ENCODE measurements around the gene ACER3.
"Not testable (repeated sequence)": the region's sequence is repeated elsewhere in the genome, so short reads cannot be mapped to it uniquely, and the experiment has no call there.

ACER3 gene

DNA sequence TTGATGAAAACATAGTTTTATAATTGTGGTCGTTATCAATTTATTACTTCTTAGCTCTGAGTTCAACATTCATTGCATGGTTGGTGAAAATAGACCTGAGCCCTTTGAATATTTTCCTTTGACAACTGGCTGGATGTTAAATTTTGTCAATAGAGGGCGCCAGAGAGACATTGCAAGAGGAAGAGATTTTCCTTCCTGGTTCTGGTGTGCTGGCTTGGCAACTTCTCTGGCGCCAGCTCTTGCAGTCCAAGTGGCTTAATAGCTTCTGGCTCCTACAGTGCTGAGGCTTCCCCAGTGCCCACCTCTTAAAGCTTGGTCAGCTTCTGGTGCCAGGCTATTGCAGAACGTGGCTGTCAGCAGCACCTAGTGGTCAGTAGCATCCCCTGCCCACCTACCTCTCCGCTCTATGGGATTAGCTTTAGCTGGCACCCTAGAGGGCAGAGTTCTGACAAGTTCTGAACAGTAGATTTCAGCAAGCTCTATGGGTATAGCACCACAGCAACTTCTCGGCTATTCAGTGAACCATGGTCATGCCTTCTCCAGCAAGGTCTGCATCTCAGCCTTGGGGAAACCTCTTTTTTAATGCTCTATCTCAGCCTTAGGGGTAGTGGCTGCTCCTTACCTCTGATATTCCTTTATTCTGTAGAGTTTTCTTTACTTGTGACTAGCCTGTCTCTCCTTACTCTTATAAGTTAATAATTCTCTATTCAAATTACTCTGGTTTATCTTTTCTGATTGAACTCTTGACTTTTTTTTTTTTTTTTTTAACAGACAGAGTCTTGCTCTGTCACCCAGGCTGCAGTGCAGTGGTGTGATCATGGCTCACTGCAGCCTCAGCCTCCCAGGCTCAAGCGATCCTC is 59.4 kb downstream of the ACER3 start:
- peak; percentile 1 for DNase-seq (ENCODE audit: low read depth)

DNA sequence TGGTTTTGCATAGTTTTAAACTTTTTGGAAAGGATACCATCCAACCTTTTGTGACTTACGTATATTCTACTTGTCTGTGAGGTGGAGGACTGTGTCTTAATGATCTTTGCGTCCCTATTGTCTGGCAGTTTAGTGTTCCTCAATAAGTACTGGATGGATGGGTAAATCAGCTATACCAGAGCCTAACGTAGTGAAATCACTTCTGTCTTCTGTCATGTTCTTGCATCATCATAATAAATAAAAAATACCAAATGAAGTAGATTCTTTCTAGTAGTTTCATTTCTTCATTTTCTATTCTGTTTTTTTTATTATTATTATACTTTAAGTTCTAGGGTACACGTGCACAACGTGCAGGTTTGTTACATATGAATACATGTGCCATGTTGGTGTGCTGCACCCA is 66.4 kb downstream of the ACER3 start:
- DNase-seq (ENCODE audit: low read depth) = no peak

DNA sequence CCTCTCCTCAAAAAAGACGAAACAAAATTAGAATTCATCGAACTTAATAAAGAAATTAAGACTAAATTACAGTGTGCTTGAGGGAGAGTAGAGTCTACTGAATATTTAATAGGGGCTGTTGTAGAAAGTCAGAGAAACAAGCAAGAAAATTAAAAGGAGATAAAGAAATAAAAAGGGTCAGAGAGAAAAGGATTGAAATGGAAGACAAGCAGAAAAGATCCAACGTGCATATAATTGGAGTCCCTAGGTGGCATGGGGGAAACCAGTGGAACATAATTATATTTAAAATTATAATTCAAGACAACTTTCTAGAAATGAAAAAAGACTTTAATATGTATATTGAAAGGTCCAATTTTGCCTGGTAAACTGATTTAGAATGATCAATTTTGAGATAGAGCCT is 74.3 kb downstream of the ACER3 start:
- DNase-seq (ENCODE audit: low read depth) = no peak

DNA sequence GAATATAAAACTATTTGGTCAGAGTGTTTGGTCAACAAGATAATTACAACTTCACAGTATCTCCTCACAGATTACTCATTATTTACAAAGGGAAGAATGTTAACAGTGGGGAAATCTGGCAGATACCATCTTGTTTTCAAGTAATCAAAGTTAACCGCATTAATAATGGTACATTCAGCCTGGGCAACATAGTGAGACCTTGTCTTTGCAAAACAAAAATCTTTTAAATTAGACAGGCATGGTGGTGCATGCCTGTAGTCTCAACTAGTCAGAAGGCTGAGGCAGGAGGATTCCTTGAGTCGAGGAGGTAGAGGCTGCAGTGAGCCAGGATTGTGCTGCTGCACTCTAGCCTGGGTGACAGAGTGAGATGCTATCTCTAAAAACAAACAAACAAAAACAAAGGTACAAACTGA is 78.5 kb downstream of the ACER3 start:
- no peak for DNase-seq (ENCODE audit: low read depth)

DNA sequence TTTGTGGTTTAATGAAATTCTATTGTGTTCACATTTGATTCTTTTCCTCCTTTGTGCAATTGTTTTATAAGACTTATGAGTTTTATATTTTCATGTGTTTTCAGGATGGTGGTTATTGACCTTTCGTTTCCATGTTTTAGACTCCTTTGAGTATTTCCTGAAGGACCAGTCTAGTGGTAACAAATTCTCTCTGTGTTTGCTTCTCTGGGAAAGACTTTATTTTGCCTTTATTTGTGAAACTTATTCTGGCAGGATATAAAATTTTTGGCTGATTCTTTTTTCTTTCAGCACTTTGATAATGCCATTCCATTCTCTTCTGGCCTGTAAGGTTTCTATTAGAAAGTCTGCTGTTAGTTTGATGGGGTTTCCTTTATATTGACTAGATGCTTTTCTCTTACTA is 83.5 kb downstream of the ACER3 start:
- DNase-seq (ENCODE audit: low read depth) = no peak

DNA sequence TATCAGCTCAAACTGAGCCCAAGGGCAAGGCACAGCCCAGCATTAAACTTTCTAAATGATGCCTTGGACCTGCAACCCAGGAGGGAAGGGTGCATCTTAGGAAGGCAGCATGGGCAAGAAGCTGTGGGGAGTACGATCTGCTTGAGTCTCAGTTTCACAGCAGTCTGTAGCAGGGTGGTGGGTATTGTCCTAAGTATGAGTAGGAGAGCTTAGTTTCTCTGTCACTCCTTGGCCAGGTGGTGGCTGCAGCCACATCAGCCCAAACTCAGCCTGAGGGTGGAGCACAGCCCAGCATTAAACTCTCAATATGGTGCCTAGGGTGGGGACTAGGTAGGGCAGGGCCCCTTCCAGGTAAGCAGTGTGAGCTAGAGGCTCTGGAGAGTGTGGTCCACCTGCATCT is 85.5 kb downstream of the ACER3 start:
- DNase-seq (ENCODE audit: low read depth) = no peak

DNA sequence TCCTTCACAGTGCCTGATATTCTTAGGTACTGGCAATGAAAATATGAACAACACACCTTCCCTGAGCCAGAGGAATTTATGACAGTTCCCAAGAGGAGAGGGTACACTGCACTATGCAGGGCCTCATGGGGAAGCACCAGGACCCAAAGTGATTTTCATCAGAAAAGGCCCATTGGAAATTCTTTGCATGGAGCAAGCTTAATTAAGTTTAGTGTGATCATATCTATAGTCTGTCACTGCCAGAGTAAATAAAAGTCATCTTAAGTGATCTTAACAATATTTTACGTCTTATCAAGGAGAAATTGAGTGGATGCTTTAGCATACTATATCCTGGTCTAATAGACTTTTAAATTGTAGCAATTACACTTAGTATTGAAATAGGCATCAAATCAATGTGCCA is 86.5 kb downstream of the ACER3 start:
- no peak for DNase-seq (ENCODE audit: low read depth)

DNA sequence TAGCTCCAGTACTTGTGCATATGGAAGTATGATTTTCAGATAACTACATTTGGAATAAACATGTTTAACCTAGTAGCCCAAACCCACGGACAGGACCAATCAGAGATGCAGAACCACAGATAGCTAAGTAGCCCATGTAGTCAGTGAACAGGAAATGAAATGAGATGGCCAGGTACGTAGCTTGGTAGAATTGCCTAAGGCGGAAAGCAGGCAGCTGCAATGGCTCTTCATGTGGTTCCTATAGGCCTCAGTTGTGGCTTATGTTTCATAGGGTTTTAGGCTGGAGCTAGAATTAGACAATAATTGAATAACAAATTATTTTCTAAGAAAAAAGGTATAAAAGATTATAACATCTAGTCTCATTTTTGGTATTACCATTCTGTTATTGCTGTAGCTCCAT is 87.1 kb downstream of the ACER3 start:
- DNase-seq (ENCODE audit: low read depth) = no peak

DNA sequence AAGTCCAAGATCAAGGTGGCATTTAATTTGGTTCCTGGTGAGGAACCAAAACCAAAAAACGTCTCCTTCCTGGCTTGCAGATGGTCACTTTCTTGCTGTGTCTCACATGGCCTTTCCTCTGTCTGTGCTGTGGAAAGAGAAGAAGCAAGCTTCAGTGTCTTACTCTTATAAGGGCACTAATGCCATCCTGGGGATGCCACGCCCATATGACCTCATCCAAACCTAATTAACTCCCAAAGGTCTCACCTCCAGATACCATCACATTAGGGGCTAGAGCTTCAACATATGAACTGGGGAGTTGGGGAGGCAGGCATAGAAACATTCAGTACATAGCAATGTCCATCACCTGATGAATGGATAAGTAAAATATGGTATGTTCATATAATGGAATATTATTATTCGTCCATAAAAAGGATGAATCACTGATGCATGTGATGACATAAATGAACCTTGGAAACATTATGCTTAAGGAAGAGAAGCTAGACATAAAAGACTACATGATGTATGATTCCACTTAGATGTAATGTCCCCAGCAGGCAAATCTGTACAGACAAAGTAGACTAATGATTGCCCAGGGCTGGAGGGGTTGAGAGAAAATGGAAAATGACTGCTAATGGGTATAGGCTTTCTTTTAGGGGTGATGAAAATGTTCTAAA is 94.9 kb downstream of the ACER3 start:
- no peak for DNase-seq (ENCODE audit: low read depth)

DNA sequence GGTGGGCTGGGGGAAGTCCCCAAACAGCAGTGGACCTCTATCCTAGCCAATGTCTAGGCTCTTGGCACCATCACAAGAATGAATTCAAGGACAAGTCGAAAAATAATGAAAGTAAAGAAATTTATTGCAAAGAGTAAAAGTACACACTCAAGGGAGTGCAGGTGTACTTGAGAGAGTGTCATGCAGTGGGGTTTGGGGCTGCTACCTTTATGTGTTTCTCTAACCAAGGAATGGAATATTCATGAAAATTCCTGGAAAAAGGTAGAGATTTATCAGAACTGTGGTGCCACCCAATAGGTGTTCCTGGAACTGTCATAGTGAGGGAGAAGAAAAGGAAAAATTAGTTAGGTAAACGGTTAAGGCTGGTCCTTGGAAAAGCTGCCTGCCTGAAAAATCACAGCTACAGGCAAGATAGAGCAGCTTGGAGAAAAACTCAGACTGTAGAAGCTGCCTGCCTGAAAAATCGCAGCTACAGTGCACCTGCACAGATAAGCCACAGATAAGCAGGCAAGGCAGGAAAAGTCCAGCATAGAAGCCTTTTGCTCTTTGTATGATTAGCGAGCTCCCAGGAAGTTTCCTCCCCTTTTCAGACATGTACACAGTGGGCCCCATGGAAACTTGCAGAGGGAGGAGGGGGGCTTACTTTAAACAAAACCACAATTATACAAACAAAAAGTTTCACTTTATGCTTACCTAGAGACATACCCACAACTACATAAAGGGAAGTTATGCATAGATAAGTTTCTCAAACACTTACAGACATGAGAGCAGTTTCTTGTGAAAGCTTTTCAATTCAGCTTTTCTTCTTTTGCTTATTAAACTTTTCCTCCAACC is 102.1 kb downstream of the ACER3 start:
- no peak for DNase-seq (ENCODE audit: low read depth)

DNA sequence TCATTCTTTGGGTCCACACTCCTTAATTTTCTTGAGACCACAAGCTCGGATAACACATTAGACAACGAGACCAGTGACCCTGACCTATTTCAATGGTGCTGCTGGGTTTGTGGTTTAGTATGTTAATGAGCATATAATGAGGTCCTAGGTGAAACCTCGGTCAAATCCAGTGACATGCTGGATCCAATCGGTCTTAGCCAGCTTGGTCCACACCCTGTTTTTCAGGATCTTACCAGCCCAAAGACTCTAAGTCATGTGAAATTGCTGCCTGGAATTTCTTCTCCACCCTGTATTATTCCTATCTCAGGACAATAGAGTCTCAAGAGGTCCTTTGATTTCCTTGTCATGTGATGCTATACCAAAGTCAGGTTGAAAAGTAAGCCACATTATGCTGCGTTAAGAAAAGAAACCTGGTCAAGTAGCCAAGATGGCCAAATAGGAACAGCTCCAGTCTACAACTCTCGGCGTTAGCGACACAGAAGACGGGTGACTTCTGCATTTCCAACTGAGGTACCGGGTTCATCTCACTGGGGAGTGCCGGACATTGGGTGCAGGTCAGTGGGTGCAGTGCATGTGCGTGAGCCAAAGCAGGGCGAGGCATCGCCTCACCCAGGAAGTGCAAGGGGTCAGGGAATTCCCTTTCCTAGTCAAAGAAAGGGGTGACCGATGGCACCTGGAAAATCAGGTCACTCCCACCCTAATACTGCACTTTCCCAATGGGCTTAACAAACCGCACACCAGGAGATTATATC is 102.9 kb downstream of the ACER3 start:
- DNase-seq (ENCODE audit: low read depth) = not testable (repeated sequence)

DNA sequence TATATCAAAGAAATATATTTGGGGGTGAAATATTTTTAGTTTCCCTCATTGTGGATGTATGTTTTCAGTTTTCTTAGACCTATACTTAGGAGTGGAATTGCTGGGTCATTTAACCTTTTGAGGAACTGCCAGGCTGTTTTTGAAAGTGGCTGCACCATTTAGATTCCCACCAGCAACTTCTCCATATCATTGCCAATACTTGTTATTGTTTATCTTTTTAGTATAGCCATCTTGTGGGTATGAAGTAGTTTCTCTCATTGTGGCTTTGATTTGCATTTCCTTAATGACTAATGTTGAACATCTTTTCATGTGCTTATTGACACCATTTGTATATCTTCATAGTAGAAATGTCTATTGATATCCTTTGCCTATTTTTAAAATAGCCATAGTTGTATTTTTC is 111.3 kb downstream of the ACER3 start:
- no peak for DNase-seq (ENCODE audit: low read depth)

DNA sequence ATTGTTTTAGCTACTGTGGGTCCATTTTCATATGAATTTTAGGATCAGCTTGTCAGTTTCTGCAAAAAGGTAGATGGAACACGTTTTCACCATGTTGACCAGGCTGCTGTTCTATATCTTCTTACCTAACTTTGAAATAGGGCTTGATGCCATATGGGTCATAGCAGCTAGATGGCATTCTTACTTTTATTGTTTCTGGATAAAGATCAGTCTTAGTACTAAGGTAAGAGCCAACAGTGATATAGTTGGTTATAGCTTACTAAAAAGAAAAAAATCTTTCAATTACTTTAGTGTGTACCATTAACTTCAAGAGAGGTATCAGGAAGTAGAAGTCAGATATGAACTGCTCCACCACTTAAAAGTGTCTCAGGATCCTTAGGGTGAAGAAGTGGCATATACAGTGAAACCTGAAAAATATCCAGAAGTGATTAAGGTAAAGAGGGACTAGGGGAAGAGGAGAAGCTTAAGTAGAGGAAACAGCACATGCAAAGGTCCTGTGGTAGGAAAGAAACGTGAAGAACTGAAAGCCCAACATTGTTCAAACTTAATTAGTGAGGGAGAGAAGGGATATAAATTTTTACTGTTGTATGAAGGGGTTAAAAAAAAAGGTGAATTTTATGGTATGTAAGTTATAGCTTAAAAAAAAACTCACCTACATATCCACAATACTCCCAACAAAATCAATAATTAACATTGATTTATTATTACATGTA is 113.6 kb downstream of the ACER3 start:
- no peak for DNase-seq (ENCODE audit: low read depth)

DNA sequence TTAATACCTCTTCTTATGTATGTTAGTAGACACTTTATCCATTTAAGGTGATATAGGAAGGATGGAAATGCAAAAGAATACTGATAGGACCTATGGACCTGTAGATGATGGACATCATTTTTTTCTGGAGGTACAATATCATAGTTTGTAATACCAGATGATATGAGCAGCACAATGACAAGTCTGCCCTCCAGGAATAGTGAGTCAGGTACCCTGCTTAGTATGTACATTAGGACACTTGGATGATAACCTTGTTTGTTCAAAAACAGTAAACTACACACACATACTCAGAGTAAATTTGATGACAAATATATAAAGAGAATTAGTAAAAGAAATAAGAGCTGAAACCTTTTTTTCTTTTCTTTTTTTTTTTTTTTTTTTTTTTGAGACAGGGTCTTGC is 114.8 kb downstream of the ACER3 start:
- DNase-seq (ENCODE audit: low read depth) = no peak

DNA sequence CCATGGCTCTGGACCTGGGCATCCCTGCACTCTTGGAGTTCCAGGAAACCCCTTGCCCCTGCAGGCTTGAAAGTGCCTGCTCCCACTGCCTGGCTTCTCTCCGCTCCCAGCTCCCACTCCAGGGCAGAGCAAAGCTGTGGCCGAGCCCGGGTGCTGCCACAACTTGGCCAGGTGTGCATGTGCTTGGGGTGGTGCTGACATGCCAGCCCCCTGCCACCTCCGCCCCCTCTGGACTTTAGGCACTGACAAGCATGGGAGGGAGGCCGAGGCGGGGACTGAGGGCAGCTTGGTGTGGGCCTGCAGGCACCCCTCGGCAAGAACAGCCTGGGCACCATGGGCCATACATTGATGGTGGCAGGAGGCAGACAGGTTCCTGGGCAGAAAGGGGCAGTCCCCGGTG is 117.1 kb downstream of the ACER3 start:
- DNase-seq (ENCODE audit: low read depth) = no peak

DNA sequence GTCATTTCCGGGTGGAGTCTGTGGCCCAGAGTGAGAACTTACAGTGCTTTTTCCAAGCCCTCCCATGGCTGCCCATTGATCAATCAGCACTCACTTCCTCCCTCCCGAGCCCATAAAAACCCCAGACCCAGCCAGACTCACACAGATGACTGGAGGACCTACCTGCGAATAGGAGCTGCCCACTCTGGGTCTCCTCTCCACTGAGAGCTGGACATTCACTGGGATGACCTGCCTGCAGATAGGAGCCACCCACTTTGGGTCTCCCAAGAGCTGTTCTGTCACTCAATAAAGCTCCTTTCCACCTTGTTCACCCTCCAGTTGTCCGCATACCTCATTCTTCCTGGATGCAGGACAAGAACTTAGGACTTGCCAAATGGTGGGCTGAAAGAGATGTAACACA is 117.5 kb downstream of the ACER3 start:
- no peak for DNase-seq (ENCODE audit: low read depth)

DNA sequence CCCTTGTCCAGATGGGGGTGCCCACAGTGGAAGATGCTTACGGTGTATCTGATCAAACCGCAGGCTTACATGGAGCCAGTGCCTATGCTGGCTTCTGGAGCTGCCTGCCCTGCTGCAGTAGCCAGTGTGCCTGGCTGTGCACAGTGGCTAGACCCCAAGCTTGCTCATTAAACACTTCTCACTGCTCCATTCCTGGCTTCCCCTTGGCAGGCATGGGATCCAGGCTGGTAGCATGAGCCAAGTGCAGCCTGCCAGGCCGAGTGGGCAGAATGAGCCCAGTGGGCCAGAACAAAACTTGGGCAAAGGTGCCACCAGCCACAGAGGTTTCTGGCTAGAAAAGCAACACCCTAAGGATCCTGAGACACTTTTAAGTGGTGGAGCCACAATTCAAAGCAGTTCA is 118.1 kb downstream of the ACER3 start:
- no peak for DNase-seq (ENCODE audit: low read depth)

DNA sequence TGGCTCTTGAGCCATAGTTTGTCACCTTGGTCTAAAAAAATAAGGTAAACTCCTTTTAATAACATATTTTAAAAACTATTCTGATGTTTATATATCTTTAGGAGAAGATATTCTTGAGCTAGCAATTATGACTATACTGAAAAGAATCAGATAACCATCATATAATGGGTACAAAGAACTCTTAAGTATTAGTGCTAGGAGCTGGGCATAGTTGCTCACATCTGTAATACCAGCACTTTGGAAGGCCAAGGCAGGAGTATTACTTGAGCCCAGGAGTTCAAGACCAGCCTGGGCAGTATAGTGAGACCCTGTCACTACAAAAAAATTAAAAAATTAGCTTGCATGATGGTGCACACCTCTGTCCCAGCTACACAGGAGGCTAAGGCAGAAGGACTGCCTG is 119.5 kb downstream of the ACER3 start:
- no peak for DNase-seq (ENCODE audit: low read depth)

DNA sequence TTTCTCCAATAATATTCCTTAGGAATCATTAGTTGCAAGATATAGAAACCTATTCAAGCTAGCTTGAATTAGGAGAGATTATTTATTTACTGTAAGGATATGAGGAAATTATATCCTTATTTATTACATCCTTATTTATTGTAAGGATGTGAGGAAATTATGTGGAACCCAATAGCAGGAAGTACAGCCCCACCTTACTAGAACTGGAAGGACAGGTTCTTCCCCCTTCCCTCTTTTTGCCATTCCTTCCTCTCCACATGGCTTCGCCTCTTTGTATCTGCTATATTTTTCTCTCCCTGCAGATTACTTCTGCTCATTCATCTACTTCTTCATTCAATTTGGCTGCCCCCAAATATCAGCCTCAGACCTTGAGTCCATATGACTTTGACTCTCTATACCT is 124.0 kb downstream of the ACER3 start:
- no peak for DNase-seq (ENCODE audit: low read depth)

DNA sequence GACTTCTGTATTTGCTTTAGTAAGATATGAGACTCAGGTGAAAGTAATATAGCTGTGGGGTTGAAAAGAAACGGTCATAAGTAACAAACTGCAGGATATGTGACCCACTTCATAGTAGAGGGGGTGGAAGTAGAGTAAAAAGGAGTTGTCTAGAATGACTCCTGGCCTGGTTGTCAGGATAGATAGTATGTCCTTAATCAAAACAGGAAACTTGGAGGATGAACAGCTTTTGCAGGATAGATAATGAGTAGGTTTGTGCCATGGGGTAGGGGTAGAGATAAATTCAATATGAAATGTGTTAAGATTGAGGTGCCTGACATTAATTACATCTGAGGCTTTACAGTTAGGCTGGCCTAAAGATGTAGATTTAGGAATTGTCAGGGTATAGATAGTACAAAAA is 126.5 kb downstream of the ACER3 start:
- no peak for DNase-seq (ENCODE audit: low read depth)

DNA sequence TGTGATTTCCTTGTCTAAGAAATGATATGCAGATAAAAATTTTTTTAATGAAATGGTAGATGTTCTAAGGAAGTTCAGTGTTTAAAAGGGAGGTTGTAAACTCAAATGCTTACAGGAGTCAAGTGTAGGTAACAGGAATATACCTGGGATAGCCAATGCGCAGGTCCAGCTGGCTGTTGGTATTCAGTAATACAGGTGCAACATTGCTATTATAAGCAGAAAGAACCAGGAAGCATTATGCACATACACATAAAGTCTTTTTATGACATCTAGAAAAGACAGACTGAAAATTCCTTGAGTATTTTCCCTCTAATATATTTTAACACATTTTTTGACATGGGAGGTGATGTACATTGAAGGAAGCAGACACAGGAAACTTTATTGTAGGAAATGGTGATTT is 129.9 kb downstream of the ACER3 start:
- DNase-seq (ENCODE audit: low read depth) = no peak

Data from stimulated activated CD8-positive, alpha-beta memory T cell treated with anti-CD3 and anti-CD28 coated beads, Interleukin-7, amount 100 ng/mL, for 24 hours (primary cell).